Activated naive CD8-positive, alpha-beta T cell treated with anti-CD3 and anti-CD28 coated beads for 36 hours (primary cell): Measurements from ENCODE around the gene CLCC1. TPM values are rescaled to one million over a fixed set of nuclear protein-coding genes. Genes with fewer than 3 reads are reported as not detected.
"Not testable (repeated sequence)": the region's sequence is repeated elsewhere in the genome, so short reads cannot be mapped to it uniquely, and the experiment has no call there.

Experiments used
- DNase-seq: peaks from one replicate; pipeline ENCODE4 v3.0.0; 2021
- H3K27ac Mint-ChIP-seq: one replicate; pipeline ENCODE4 v1.8.0; 2022; ENCODE audit warnings: mild to moderate bottlenecking, moderate library complexity, mixed read lengths
- H3K27me3 Mint-ChIP-seq: one replicate; pipeline ENCODE4 v1.8.0; 2022; ENCODE audit warnings: mild to moderate bottlenecking, mixed read lengths
- H3K36me3 Mint-ChIP-seq: one replicate; pipeline ENCODE4 v1.8.0; 2021; ENCODE audit warnings: mild to moderate bottlenecking, mixed read lengths
- H3K4me1 Mint-ChIP-seq: one replicate; pipeline ENCODE4 v1.8.0; 2021; ENCODE audit warnings: mixed read lengths
- H3K4me3 Mint-ChIP-seq: one replicate; pipeline ENCODE4 v1.8.0; 2022; ENCODE audit warnings: mild to moderate bottlenecking, moderate library complexity, mixed read lengths
- H3K9me3 Mint-ChIP-seq: one replicate; pipeline ENCODE4 v1.8.0; 2022; ENCODE audit warnings: mixed read lengths
- total RNA-seq, 2 experiments: library from RNA; stranded (reverse); gene quantifications; one replicate each; pipeline ENCODE4 v1.2.3, GENCODE V29; 2021

Gene CLCC1
- total RNA-seq, result 10 to 100 TPM; 15.8 to 17.5 TPM

GRCh38 chr1:108963052-108963686 is at the start of gene CLCC1:
TSS of gene CLCC1 (minus strand) at chr1:108963484. CDS start at chr1:108950437, 13,047 bp downstream.
- H3K36me3 Mint-ChIP-seq, result peaks cover 17% of the 10 kb centered on the region
- peak within 1 kb of the TSS; percentile 87 for H3K27ac Mint-ChIP-seq
- peaks cover 26% of the 10 kb centered on the region for H3K4me1 Mint-ChIP-seq
- DNase-seq, result peak; percentile 93
- peak within 1 kb of the TSS; percentile 85 for H3K4me3 Mint-ChIP-seq
- no peaks in the 10 kb centered on the region for H3K27me3 Mint-ChIP-seq
- no peaks in the 10 kb centered on the region for H3K9me3 Mint-ChIP-seq

GRCh38 chr1:109011335-109011734 is 48.1 kb upstream of the CLCC1 start:
- Mint-ChIP-seq H3K9me3 (no peaks in the 10 kb centered on the region), H3K27ac (no peak overlapping the region), H3K27me3 (no peaks in the 10 kb centered on the region), H3K4me1 (no peaks in the 10 kb centered on the region), H3K4me3 (no peak overlapping the region), H3K36me3 (peaks cover 7% of the 10 kb centered on the region)
- DNase-seq, result no peak

- Mint-ChIP-seq H3K36me3 (peaks cover 40% of the 10 kb centered on the region), H3K27ac (peak overlapping the region; percentile 14)
- H3K4me1 Mint-ChIP-seq, H3K9me3 Mint-ChIP-seq, H3K27me3 Mint-ChIP-seq, H3K4me3 Mint-ChIP-seq: not testable (repeated sequence)
- DNase-seq, result peak; percentile 36
These were observed 33.3 kb upstream of the CLCC1 start for GRCh38 chr1:108996622-108997021.

GRCh38 chr1:108983114-108983513 is 19.8 kb upstream of the CLCC1 start:
- no peaks in the 10 kb centered on the region for H3K4me1 Mint-ChIP-seq
- H3K9me3 Mint-ChIP-seq, result no peaks in the 10 kb centered on the region
- no peak overlapping the region for H3K27ac Mint-ChIP-seq
- H3K36me3 Mint-ChIP-seq, result peaks cover 13% of the 10 kb centered on the region
- H3K4me3 Mint-ChIP-seq, result no peak overlapping the region
- H3K27me3 Mint-ChIP-seq, result no peaks in the 10 kb centered on the region
- no peak for DNase-seq

- Mint-ChIP-seq H3K4me1 (no peaks in the 10 kb centered on the region), H3K36me3 (peaks cover 16% of the 10 kb centered on the region), H3K9me3 (no peaks in the 10 kb centered on the region), H3K27ac (no peak overlapping the region), H3K4me3 (no peak overlapping the region), H3K27me3 (no peaks in the 10 kb centered on the region)
- DNase-seq, result no peak
These were observed 13.4 kb upstream of the CLCC1 start for GRCh38 chr1:108976658-108977057.

- Mint-ChIP-seq H3K27ac (no peak overlapping the region), H3K4me3 (no peak overlapping the region), H3K9me3 (no peaks in the 10 kb centered on the region), H3K36me3 (peaks cover 13% of the 10 kb centered on the region), H3K27me3 (no peaks in the 10 kb centered on the region), H3K4me1 (no peaks in the 10 kb centered on the region)
- no peak for DNase-seq
These were observed 9.7 kb upstream of the CLCC1 start for GRCh38 chr1:108972951-108973350.

- H3K27ac Mint-ChIP-seq, result no peak overlapping the region
- no peaks in the 10 kb centered on the region for H3K27me3 Mint-ChIP-seq
- peaks cover 13% of the 10 kb centered on the region for H3K36me3 Mint-ChIP-seq
These were observed 6.1 kb upstream of the CLCC1 start for GRCh38 chr1:108969346-108969745.

GRCh38 chr1:108962681-108963051 is 618 bp downstream of the CLCC1 start:
- Mint-ChIP-seq H3K27me3 (no peaks in the 10 kb centered on the region), H3K27ac (peak overlapping the region; percentile 79), H3K4me3 (peak overlapping the region; percentile 85), H3K4me1 (peaks cover 28% of the 10 kb centered on the region), H3K9me3 (no peaks in the 10 kb centered on the region), H3K36me3 (peaks cover 19% of the 10 kb centered on the region)
- DNase-seq, result peak; percentile 36

More at GRCh38 chr1:108969346-108969745, 6.1 kb upstream of the CLCC1 start:
- Mint-ChIP-seq H3K9me3 (no peaks in the 10 kb centered on the region), H3K4me3 (no peak overlapping the region), H3K4me1 (no peaks in the 10 kb centered on the region)
- no peak for DNase-seq

GRCh38 chr1:108961752-108962486 is 1.4 kb downstream of the CLCC1 start:
- Mint-ChIP-seq H3K27me3 (no peaks in the 10 kb centered on the region), H3K9me3 (no peaks in the 10 kb centered on the region), H3K4me1 (peaks cover 36% of the 10 kb centered on the region), H3K27ac (no peak overlapping the region), H3K36me3 (peaks cover 22% of the 10 kb centered on the region), H3K4me3 (peak overlapping the region; percentile 85)
- no peak for DNase-seq

- Mint-ChIP-seq H3K9me3 (no peaks in the 10 kb centered on the region), H3K27ac (no peak overlapping the region), H3K27me3 (no peaks in the 10 kb centered on the region), H3K4me1 (peaks cover 41% of the 10 kb centered on the region), H3K4me3 (no peak overlapping the region), H3K36me3 (peaks cover 26% of the 10 kb centered on the region)
- DNase-seq, result no peak
These were observed 2.1 kb downstream of the CLCC1 start for GRCh38 chr1:108961198-108961597.

GRCh38 chr1:108960719-108961118 is 2.6 kb downstream of the CLCC1 start:
- DNase-seq, result no peak
- Mint-ChIP-seq H3K27ac (no peak overlapping the region), H3K27me3 (no peaks in the 10 kb centered on the region), H3K4me1 (peaks cover 46% of the 10 kb centered on the region), H3K9me3 (no peaks in the 10 kb centered on the region), H3K36me3 (peaks cover 31% of the 10 kb centered on the region), H3K4me3 (no peak overlapping the region)

GRCh38 chr1:108957888-108958287 is 5.4 kb downstream of the CLCC1 start:
- Mint-ChIP-seq H3K4me1 (peaks cover 44% of the 10 kb centered on the region), H3K36me3 (peaks cover 52% of the 10 kb centered on the region), H3K27me3 (no peaks in the 10 kb centered on the region), H3K9me3 (no peaks in the 10 kb centered on the region), H3K27ac (peak overlapping the region; percentile 44), H3K4me3 (no peak overlapping the region)
- DNase-seq, result no peak

- Mint-ChIP-seq H3K27me3 (no peaks in the 10 kb centered on the region), H3K36me3 (peaks cover 45% of the 10 kb centered on the region), H3K27ac (no peak overlapping the region), H3K9me3 (no peaks in the 10 kb centered on the region), H3K4me1 (peaks cover 33% of the 10 kb centered on the region), H3K4me3 (no peak overlapping the region)
- DNase-seq, result no peak
These were observed 7.4 kb downstream of the CLCC1 start for GRCh38 chr1:108955881-108956280.

- peaks cover 39% of the 10 kb centered on the region for H3K36me3 Mint-ChIP-seq
- no peak overlapping the region for H3K4me3 Mint-ChIP-seq
- peaks cover 28% of the 10 kb centered on the region for H3K4me1 Mint-ChIP-seq
- no peak for DNase-seq
- no peaks in the 10 kb centered on the region for H3K27me3 Mint-ChIP-seq
- H3K9me3 Mint-ChIP-seq, result no peaks in the 10 kb centered on the region
- H3K27ac Mint-ChIP-seq, result no peak overlapping the region
These were observed 8.2 kb downstream of the CLCC1 start for GRCh38 chr1:108955111-108955510.

- Mint-ChIP-seq H3K4me1 (peaks cover 27% of the 10 kb centered on the region), H3K9me3 (no peaks in the 10 kb centered on the region), H3K27ac (no peak overlapping the region), H3K27me3 (no peaks in the 10 kb centered on the region), H3K4me3 (no peak overlapping the region), H3K36me3 (peaks cover 36% of the 10 kb centered on the region)
- no peak for DNase-seq
These were observed 9.8 kb downstream of the CLCC1 start for GRCh38 chr1:108953452-108953851.

GRCh38 chr1:108951242-108951641 is 12.0 kb downstream of the CLCC1 start:
- Mint-ChIP-seq H3K27ac (no peak overlapping the region), H3K4me3 (no peak overlapping the region), H3K36me3 (peaks cover 36% of the 10 kb centered on the region), H3K4me1 (peaks cover 10% of the 10 kb centered on the region), H3K9me3 (no peaks in the 10 kb centered on the region), H3K27me3 (no peaks in the 10 kb centered on the region)
- no peak for DNase-seq
